HFFc6 (cell line): ENCODE results near the gene WNK3. TPM values are rescaled to one million over a fixed set of nuclear protein-coding genes. Genes with fewer than 3 reads are reported as not detected.

ENCODE experiments used
- DNase-seq: peaks from one replicate; pipeline ENCODE4 v3.0.0-alpha.2; 2018
- H3K27ac Mint-ChIP-seq: 2 replicates; pipeline ENCODE4 v1.8.0; 2020; ENCODE audit warnings: mild to moderate bottlenecking, mixed read lengths
- H3K27me3 Mint-ChIP-seq: 2 replicates; pipeline ENCODE4 v1.8.0; 2021; ENCODE audit warnings: mild to moderate bottlenecking, moderate library complexity, mixed read lengths; ENCODE audit not compliant: insufficient read depth
- H3K36me3 Mint-ChIP-seq: 2 replicates; pipeline ENCODE4 v1.8.0; 2021; ENCODE audit warnings: low read depth, mixed read lengths
- H3K4me1 Mint-ChIP-seq: 2 replicates; pipeline ENCODE4 v1.8.0; 2020; ENCODE audit warnings: low read depth, mixed read lengths
- H3K4me3 Mint-ChIP-seq: 2 replicates; pipeline ENCODE4 v1.8.0; 2020; ENCODE audit warnings: mild to moderate bottlenecking, moderate library complexity, mixed read lengths
- H3K9me3 Mint-ChIP-seq: 2 replicates; pipeline ENCODE4 v1.8.0; 2020; ENCODE audit warnings: mild to moderate bottlenecking, mixed read lengths
- total RNA-seq, 6 experiments: library from RNA; stranded (reverse); fragmentation: NEBNext Ultra II Directional; extraction: Animal tissue kit (Norgen Biotek cat#: 25700); gene quantifications; 2 replicates in 1 of 6; 3 replicates in 5 of 6; pipeline ENCODE4 v1.2.3, GENCODE V29; 2021
- TF ChIP-seq, protein P1 (sequence below): fragments of 200-600 bp; sonication (generic); IDR thresholded peaks from 2 replicates; pipeline ENCODE4 v1.5.0; 2021; ENCODE audit warnings: antibody characterized with exemption, mild to moderate bottlenecking

Gene WNK3
- total RNA-seq, 6 experiments from 2014 or later: not detected

DNA sequence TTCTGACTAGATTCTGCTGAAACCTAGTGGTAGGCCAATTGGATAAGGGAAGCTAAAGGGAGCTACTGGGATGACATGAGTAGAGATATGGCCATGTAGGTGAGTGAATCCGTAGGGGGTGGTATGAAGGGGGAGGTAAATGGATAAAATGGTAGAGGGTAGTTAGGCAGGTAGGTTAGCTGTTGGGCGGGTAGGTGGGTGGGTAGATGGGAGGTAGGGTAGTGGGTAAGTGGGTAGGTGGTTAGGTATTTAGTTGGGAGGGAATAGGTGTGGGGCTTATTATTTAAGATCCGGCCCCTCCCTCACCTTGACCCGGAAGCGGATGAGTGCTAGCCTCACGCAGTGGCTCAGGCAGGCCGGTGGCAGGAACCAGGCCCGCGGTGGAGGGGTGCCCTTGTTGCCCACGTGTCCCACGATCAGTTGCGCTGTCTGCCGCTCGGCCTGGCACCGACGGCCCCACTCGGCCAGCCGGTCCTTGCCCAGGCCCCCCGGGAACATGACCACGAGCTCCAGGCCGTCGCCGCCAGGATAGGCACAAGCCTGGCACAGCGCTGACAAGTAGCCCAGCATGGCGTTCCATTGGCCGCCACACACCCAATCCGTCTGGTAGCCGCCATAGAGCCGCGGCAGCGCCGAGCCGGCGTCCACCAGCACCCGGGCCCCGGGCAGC lies 175.5 kb downstream of the WNK3 start:
- peaks cover 4% of the 10 kb centered on the region; the same call in 1 of the 2 replicates for H3K36me3 Mint-ChIP-seq
- H3K27ac Mint-ChIP-seq: peak overlapping the region; percentile 77
- TF ChIP-seq, protein P1, sequence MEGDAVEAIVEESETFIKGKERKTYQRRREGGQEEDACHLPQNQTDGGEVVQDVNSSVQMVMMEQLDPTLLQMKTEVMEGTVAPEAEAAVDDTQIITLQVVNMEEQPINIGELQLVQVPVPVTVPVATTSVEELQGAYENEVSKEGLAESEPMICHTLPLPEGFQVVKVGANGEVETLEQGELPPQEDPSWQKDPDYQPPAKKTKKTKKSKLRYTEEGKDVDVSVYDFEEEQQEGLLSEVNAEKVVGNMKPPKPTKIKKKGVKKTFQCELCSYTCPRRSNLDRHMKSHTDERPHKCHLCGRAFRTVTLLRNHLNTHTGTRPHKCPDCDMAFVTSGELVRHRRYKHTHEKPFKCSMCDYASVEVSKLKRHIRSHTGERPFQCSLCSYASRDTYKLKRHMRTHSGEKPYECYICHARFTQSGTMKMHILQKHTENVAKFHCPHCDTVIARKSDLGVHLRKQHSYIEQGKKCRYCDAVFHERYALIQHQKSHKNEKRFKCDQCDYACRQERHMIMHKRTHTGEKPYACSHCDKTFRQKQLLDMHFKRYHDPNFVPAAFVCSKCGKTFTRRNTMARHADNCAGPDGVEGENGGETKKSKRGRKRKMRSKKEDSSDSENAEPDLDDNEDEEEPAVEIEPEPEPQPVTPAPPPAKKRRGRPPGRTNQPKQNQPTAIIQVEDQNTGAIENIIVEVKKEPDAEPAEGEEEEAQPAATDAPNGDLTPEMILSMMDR: no peak
- H3K9me3 Mint-ChIP-seq: no peaks in the 10 kb centered on the region
- peaks cover 52% of the 10 kb centered on the region for H3K4me1 Mint-ChIP-seq
- peak overlapping the region; percentile 88 for H3K4me3 Mint-ChIP-seq
- DNase-seq: peak; percentile 9
- H3K27me3 Mint-ChIP-seq: peaks cover 2% of the 10 kb centered on the region; the same call in 1 of the 2 replicates

DNA sequence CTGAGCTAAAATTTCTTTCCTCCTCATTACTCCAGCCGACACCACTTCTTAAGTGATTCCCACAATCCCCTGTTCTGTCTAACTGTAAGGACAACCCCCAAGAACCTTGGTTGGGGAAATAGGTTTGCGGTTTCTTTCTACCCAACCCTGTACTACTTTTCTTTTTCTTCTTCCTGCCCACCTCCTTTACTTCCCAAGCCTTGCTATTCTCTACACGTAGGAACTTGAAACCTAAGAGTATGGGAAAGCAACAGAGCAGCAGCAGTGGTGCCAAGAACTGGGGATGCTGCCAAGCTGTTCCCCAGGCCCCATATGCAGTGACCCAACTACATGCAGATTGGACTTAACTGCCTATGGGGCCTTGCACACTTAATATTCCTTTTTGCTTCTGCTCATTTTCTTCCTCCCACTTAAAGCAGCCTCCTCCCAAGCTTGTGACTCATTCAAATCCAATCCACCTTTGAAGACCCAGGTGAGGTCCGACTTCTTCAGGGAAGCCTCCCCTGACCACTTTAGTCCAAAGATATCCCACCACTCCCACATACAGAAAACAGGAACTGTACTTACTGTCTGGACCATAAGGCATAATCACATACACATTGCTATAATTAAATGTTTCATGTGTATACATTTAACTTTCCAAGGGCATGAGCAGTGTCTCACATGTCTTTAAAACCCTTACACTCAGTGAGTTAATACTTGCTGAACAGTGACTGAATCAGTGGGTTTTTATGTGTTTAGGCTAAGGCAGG lies 176.5 kb downstream of the WNK3 start:
- H3K4me3 Mint-ChIP-seq: peak overlapping the region; percentile 88
- H3K36me3 Mint-ChIP-seq: peaks cover 12% of the 10 kb centered on the region; the same call in 1 of the 2 replicates
- TF ChIP-seq, protein P1: no peak
- H3K9me3 Mint-ChIP-seq: no peaks in the 10 kb centered on the region
- H3K27ac Mint-ChIP-seq: peak overlapping the region; percentile 77
- no peak for DNase-seq
- peaks cover 61% of the 10 kb centered on the region for H3K4me1 Mint-ChIP-seq
- H3K27me3 Mint-ChIP-seq: peaks cover 2% of the 10 kb centered on the region; the same call in 1 of the 2 replicates

DNA sequence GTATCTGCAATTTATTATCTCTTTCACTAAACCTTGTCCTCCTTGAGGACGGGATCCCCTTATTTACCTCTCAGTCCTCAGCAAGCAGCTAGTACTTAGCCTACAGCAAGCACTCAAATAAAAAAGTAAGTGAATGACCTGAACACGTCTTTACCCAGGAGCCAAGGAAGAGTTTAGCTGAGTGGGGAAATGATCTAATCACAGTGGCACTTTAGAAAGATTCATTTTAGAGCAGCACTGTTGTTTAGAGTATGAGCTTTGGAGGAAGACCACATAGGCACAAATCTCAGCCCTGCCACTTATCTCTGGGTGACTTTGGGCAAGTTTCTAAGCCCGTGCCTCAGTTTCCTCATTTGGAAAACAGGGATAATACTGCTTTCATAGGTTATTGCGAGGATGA lies 177.4 kb downstream of the WNK3 start:
- Mint-ChIP-seq H3K4me1 (peaks cover 61% of the 10 kb centered on the region), H3K9me3 (no peaks in the 10 kb centered on the region), H3K4me3 (peak overlapping the region; percentile 88), H3K27me3 (peaks cover 2% of the 10 kb centered on the region; the same call in 1 of the 2 replicates), H3K36me3 (peaks cover 12% of the 10 kb centered on the region; the same call in 1 of the 2 replicates), H3K27ac (peak overlapping the region; percentile 77)
- DNase-seq: peak; percentile 1
- TF ChIP-seq, protein P1: no peak

DNA sequence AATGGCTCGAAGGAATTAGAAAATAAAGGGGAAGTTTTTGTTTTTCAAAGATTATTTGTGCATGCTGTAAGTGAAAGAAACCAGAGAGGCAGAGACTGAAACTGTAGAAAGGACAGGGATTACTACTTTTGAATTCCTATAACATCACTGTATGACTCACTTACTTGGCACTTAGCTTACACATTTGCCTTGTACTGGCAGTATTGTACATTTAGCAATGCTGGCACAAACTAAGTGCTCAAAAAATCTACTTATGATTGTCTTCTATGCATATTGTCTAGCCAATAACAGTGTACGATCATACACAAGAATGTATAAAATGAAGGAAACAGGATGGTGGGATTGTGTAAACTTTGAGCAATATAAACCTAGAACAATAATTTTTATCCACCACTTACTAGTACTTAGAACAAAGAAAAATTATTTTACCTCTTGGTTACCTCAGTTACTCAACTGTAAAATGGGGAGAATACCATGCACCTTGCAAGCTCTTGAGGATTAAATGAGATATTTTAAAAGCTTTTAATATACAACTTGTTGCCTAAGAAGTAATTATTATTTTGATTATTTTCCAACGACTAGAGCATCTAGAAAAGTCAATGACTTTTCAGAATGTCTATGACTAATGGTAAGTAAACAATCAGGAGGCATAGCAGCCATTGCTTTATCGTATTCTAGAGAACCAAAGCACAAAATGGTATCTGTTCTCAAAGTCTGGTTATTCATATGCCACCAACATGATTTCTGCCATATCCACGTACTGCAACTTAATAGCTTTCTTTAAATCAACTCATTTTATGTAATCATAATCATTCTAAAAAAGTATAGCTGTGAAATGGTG lies 179.5 kb downstream of the WNK3 start:
- DNase-seq: peak; percentile 67
- peaks cover 56% of the 10 kb centered on the region for H3K4me1 Mint-ChIP-seq
- H3K36me3 Mint-ChIP-seq: peaks cover 12% of the 10 kb centered on the region; the same call in 1 of the 2 replicates
- H3K9me3 Mint-ChIP-seq: no peaks in the 10 kb centered on the region
- peaks cover 2% of the 10 kb centered on the region; the same call in 1 of the 2 replicates for H3K27me3 Mint-ChIP-seq
- H3K27ac Mint-ChIP-seq: peak overlapping the region; percentile 78
- TF ChIP-seq, protein P1: no peak
- peak overlapping the region; percentile 82 for H3K4me3 Mint-ChIP-seq

DNA sequence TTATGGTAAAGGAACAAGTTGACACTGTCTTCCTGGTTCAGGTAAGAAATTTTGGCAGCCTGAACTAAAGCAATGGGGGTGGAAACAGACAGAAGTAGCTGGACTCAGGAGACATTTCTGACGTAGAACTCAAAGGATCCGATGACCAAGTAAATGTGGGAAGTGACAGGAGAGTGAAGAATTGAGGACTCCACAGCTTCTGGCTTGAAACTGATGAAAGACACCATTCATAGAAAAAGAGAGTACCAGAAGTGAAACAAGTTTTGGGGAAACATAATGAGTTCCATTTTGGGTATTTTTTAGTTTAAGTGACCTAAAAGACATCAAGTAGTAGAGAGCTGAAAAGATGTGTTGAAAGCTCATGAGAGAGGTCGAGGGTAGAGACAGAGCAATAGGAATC lies 180.5 kb downstream of the WNK3 start:
- DNase-seq: no peak
- Mint-ChIP-seq H3K4me3 (peak overlapping the region; percentile 82), H3K4me1 (peaks cover 56% of the 10 kb centered on the region), H3K27me3 (peaks cover 2% of the 10 kb centered on the region; the same call in 1 of the 2 replicates), H3K9me3 (no peaks in the 10 kb centered on the region), H3K36me3 (peaks cover 12% of the 10 kb centered on the region; the same call in 1 of the 2 replicates), H3K27ac (peak overlapping the region; percentile 78)
- TF ChIP-seq, protein P1: no peak
